ENCODE data around the gene MED12.

MED12 gene

DNA sequence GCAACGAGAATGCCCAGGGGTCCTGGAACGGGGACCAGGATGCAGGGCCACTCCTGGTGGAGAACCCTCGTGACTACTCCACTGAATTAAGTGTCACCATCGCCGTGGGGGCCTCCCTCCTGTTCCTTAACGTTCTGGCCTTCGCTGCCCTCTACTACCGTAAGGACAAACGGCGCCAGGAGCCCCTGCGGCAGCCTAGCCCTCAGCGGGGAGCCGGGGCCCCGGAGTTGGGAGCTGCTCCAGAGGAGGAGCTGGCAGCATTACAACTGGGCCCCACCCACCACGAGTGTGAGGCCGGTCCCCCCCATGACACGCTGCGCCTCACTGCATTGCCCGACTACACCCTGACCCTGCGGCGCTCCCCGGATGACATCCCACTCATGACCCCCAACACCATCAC is 51.2 kb downstream of the MED12 start:
- no peak for TF ChIP-seq CTCF (conservative IDR thresholded peaks at IDR 0.05; ENCODE audit: low read length)
- no peak for DNase-seq (ENCODE audit: low read depth)
- no peak overlapping the region for H3K4me3 ChIP-seq (ENCODE audit: low read length)

DNA sequence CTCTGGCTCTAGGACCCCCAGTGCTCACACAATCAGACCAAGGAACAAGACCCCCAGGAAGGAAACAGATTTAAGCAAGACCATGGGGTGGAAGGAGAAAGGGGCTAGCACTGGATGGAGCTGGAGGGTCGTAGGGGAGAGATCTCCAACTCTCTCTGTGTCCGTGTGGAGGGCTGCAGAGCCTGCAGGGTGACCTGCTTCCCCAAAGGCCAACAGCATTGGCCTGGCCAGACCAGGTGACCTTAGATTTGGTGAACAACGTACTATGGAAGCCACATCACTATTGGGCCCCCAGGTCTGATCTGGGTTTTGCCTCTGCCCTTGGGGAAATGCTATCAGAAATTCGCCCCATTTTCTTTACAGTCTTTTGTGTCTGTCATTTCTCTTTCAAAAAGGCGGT is 52.3 kb downstream of the MED12 start:
- H3K4me3 ChIP-seq (ENCODE audit: low read length), result no peak overlapping the region
- TF ChIP-seq CTCF (conservative IDR thresholded peaks at IDR 0.05; ENCODE audit: low read length), result no peak
- no peak for DNase-seq (ENCODE audit: low read depth)

DNA sequence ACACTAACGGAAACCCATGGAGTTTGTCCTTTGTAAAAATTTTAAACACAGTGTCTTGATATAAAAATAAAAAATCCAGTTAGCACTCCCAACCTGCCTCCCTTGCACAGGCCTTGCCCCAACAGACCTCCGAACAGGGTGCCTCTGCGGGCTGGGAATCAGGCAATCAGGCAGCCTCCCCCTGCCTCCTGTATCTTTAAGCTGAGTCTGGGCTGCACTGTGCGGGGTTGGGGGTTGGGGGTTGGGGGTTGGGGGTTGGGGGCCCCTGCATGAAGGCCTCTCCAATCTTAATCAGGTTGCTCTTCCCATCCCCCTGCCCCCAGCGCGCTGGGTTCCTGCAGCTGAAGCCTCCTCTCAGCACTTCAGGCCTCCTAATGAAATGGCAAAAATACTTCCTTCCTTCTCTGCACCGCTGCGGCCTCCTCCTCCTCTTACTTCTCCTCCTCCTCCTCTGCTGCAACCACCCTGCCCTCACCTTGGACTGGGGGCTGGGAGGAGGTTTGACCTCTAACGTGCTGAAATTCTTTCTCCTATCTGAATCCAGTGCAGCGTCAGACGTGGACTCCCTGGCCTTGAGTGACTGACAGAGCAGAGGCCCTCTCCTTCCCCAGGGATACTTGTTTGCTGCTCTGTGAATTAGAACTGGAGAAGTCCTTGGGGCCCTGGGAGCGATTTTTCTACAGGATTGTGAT is 52.9 kb downstream of the MED12 start:
- TF ChIP-seq CTCF (conservative IDR thresholded peaks at IDR 0.05; ENCODE audit: low read length), result no peak
- H3K4me3 ChIP-seq (ENCODE audit: low read length), result no peak overlapping the region
- no peak for DNase-seq (ENCODE audit: low read depth)

- no peak for TF ChIP-seq CTCF (conservative IDR thresholded peaks at IDR 0.05; ENCODE audit: low read length)
- no peak for DNase-seq (ENCODE audit: low read depth)
- no peak overlapping the region for H3K4me3 ChIP-seq (ENCODE audit: low read length)
These were observed 55.0 kb downstream of the MED12 start for GRCh38 chrX:71173440-71173839.

- no peak for TF ChIP-seq CTCF (conservative IDR thresholded peaks at IDR 0.05; ENCODE audit: low read length)
- no peak overlapping the region for H3K4me3 ChIP-seq (ENCODE audit: low read length)
- no peak for DNase-seq (ENCODE audit: low read depth)
These were observed 56.4 kb downstream of the MED12 start for GRCh38 chrX:71174795-71175194.

DNA sequence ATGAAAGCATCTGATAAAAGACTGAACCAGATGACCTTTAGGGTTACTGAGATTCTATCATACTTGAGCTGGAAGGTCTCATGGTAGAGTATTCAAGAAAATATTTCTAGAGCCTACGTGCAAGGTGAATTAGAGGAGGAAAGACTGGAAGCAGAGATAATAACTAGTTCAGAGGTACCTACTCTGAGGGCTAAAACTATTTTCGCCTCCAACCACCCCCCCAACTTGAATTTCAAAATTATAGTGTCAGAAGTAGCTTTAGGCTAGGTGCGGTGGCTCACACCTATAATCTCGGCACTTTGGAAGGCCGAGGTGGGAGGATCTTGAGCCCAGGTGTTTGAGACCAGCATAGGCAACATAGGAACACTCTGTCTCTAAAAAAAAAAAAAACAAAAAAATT is 57.1 kb downstream of the MED12 start:
- no peak for DNase-seq (ENCODE audit: low read depth)
- no peak overlapping the region for H3K4me3 ChIP-seq (ENCODE audit: low read length)
- no peak for TF ChIP-seq CTCF (conservative IDR thresholded peaks at IDR 0.05; ENCODE audit: low read length)

GRCh38 chrX:71177327-71177726 is 58.9 kb downstream of the MED12 start:
- no peak overlapping the region for H3K4me3 ChIP-seq (ENCODE audit: low read length)
- DNase-seq (ENCODE audit: low read depth), result peak; percentile 24

More at GRCh38 chrX:71177327-71177726, 58.9 kb downstream of the MED12 start:
- TF ChIP-seq CTCF (conservative IDR thresholded peaks at IDR 0.05; ENCODE audit: low read length), result no peak
